ENCODE results near the gene GNAQ.

Gene GNAQ

DNA sequence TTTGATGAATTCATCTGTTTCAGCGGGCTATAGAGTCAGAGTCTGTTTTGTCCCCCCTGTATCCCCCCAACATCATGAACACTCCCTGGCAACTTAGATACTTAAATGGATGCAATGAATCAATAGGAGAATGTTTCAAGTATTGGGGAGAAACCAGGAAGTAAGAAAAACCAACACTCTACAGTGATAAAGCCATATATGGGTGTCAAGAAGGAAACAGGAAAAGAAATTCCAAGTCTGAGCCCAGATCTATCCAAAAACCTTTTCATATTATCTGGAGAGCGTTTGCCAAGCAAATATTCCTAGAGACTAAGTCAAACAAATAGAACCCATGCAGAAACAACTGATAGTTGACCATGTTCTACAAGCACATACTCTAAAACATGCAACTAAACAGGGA is 2.3 kb upstream of the GNAQ start:
- no peaks in the 10 kb centered on the region for H3K79me2 ChIP-seq (ENCODE audit: control insufficient read depth, low read length)
- no peak for TF ChIP-seq EZH2phosphoT487 (IDR thresholded peaks at IDR 0.05; ENCODE audit: borderline replicate concordance, low read length)
- TF ChIP-seq, protein P1, sequence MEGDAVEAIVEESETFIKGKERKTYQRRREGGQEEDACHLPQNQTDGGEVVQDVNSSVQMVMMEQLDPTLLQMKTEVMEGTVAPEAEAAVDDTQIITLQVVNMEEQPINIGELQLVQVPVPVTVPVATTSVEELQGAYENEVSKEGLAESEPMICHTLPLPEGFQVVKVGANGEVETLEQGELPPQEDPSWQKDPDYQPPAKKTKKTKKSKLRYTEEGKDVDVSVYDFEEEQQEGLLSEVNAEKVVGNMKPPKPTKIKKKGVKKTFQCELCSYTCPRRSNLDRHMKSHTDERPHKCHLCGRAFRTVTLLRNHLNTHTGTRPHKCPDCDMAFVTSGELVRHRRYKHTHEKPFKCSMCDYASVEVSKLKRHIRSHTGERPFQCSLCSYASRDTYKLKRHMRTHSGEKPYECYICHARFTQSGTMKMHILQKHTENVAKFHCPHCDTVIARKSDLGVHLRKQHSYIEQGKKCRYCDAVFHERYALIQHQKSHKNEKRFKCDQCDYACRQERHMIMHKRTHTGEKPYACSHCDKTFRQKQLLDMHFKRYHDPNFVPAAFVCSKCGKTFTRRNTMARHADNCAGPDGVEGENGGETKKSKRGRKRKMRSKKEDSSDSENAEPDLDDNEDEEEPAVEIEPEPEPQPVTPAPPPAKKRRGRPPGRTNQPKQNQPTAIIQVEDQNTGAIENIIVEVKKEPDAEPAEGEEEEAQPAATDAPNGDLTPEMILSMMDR (IDR thresholded peaks at IDR 0.05; ENCODE audit: low read depth, low read length, poor library complexity, severe bottlenecking), result no peak

DNA sequence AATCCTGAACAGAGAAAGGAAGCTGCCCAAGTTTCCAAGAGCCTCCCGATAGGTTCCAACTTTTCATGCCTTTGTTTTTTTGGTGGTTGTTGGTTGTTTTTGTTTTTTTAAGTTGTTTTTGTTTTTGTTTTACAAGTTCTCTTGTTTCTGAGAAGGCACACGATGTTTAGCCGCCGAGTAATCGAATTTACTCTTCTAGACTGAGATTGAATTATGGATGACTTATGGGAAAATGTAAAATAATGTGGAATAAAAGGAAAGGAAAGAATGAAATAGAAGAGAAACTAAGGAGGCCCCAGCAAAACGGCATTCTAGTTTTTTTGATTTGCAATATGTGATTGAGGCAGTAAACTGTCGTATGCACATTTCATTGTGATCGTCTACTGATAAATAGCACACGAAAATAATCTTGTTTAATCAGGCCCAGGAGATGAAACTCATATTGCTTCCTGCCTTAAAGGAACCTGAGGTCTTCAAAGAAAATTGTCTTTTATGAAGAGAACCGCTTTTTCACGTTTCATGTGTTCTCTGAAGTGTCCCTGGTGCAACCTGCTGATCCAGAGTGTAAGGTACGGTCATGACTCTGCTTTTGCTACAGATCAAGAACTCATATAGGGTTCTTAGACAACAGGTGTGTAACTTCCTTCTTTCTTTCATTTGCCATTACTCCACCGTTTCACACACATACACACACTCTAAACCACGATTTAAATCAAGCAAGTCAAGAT is 1.3 kb upstream of the GNAQ start:
- Histone ChIP-seq H3F3A (ENCODE audit: control insufficient read depth, insufficient read depth) (no peaks in the 10 kb centered on the region), H3K79me2 (ENCODE audit: control insufficient read depth, low read length) (no peaks in the 10 kb centered on the region), H3K27me3 (ENCODE audit: control insufficient read depth, low read length) (peaks cover 29% of the 10 kb centered on the region), H3K4me2 (ENCODE audit: low read length) (no peak overlapping the region), H3K36me3 (ENCODE audit: control insufficient read depth, low read length) (no peaks in the 10 kb centered on the region), H3K9me2 (replicated peaks; ENCODE audit: control insufficient read depth, low read length) (no peaks in the 10 kb centered on the region), H3K27ac (ENCODE audit: low read depth, low read length) (no peak overlapping the region), H3K9me3 (ENCODE audit: control insufficient read depth, insufficient read depth, low read length) (no peaks in the 10 kb centered on the region), H3K4me1 (ENCODE audit: control insufficient read depth, low read length) (no peaks in the 10 kb centered on the region), H3K4me3 (ENCODE audit: low read length) (no peak overlapping the region), H4K20me1 (ENCODE audit: control insufficient read depth, insufficient read depth, low read depth, low read length) (no peaks in the 10 kb centered on the region)
- TF ChIP-seq, protein P1 (IDR thresholded peaks at IDR 0.05; ENCODE audit: low read depth, low read length, poor library complexity, severe bottlenecking), result no peak
- TF ChIP-seq EZH2phosphoT487 (IDR thresholded peaks at IDR 0.05; ENCODE audit: borderline replicate concordance, low read length), result no peak

More for the DNA sequence above, 2.3 kb upstream of the GNAQ start:
- Histone ChIP-seq H3K4me2 (ENCODE audit: low read length) (no peak overlapping the region), H3K36me3 (ENCODE audit: control insufficient read depth, low read length) (no peaks in the 10 kb centered on the region), H3F3A (ENCODE audit: control insufficient read depth, insufficient read depth) (no peaks in the 10 kb centered on the region), H3K4me3 (ENCODE audit: low read length) (no peak overlapping the region), H3K9me2 (replicated peaks; ENCODE audit: control insufficient read depth, low read length) (no peaks in the 10 kb centered on the region), H3K27ac (ENCODE audit: low read depth, low read length) (no peak overlapping the region), H3K4me1 (ENCODE audit: control insufficient read depth, low read length) (no peaks in the 10 kb centered on the region), H4K20me1 (ENCODE audit: control insufficient read depth, insufficient read depth, low read depth, low read length) (no peaks in the 10 kb centered on the region), H3K27me3 (ENCODE audit: control insufficient read depth, low read length) (peaks cover 26% of the 10 kb centered on the region), H3K9me3 (ENCODE audit: control insufficient read depth, insufficient read depth, low read length) (no peaks in the 10 kb centered on the region)

- TF ChIP-seq, protein P1 (IDR thresholded peaks at IDR 0.05; ENCODE audit: low read depth, low read length, poor library complexity, severe bottlenecking), result no peak
- peak; percentile 55; the same call in 1 of the 2 replicates for TF ChIP-seq EZH2phosphoT487 (IDR thresholded peaks at IDR 0.05; ENCODE audit: borderline replicate concordance, low read length)
- Histone ChIP-seq H3K4me3 (ENCODE audit: low read length) (no peak overlapping the region), H3K27me3 (ENCODE audit: control insufficient read depth, low read length) (peaks cover 29% of the 10 kb centered on the region), H3K27ac (ENCODE audit: low read depth, low read length) (no peak overlapping the region), H4K20me1 (ENCODE audit: control insufficient read depth, insufficient read depth, low read depth, low read length) (no peaks in the 10 kb centered on the region), H3K79me2 (ENCODE audit: control insufficient read depth, low read length) (no peaks in the 10 kb centered on the region), H3F3A (ENCODE audit: control insufficient read depth, insufficient read depth) (no peaks in the 10 kb centered on the region), H3K9me3 (ENCODE audit: control insufficient read depth, insufficient read depth, low read length) (no peaks in the 10 kb centered on the region), H3K36me3 (ENCODE audit: control insufficient read depth, low read length) (no peaks in the 10 kb centered on the region), H3K9me2 (replicated peaks; ENCODE audit: control insufficient read depth, low read length) (no peaks in the 10 kb centered on the region), H3K4me1 (ENCODE audit: control insufficient read depth, low read length) (no peaks in the 10 kb centered on the region), H3K4me2 (ENCODE audit: low read length) (no peak overlapping the region)
Measured at GRCh38 chr9:78031893-78032729, 500 bp upstream of the GNAQ start.

Data from DOHH2 (cell line).